K562 (cell line): ENCODE measurements around the gene RAP2C. TPM values are rescaled to one million over a fixed set of nuclear protein-coding genes. Genes with fewer than 3 reads are reported as not detected.

Source experiments
- ATAC-seq: fragments of 200-7000 bp; cut with Tn5 transposase; 3 replicates; pipeline ENCODE4 v1.9.1; 2020; ENCODE audit warnings: moderate library complexity
- BruUV-seq: library from RNA; stranded (reverse); fragments of 400-500 nt; replicated peaks from 2 replicates; lab custom pipeline; 2021; lab: Mats Ljungman, UMichigan
- CTCF ChIA-PET: fragments of 300-600 bp; formaldehyde crosslinking; extraction: SDS; loops from one replicate; lab custom pipeline; 2021; ENCODE audit warnings: low intra/inter-chr PET ratio; lab: Yijun Ruan, JAX
- POLR2A ChIA-PET: fragments of 300-600, 350-650 bp; sonication (Branson Sonifier 250); formaldehyde crosslinking; extraction: SDS; loops from one replicate; lab custom pipeline; 2021; ENCODE audit warnings: antibody characterized with exemption, inconsistent platforms; lab: Yijun Ruan, JAX
- DNase-seq, 4 experiments: peaks; one replicate each; pipeline versions ENCODE4 v3.0.0 to v3.0.0-alpha.2; 2011 to 2018; ENCODE audit warnings: low spot score in 3 of 4, mixed read lengths in 3 of 4; ENCODE audit errors: extremely low read depth in 1 of 4
- FAIRE-seq: peaks from 2 replicates; lab custom pipeline; 2011; peaks lifted over from hg19 to GRCh38; lab: Jason Lieb, UNC
- H2AFZ ChIP-seq: 2 replicates; pipeline ENCODE4 v1.6.0; 2011; ENCODE audit warnings: low read depth, low read length, control low read depth, inconsistent platforms
- H3K27ac ChIP-seq: fragments of 200-600 bp; 3 replicates; pipeline ENCODE4 v1.8.0; 2011; ENCODE audit warnings: low read depth, mild to moderate bottlenecking, control low read depth, inconsistent platforms, low read length, moderate library complexity, mixed read lengths; ENCODE audit errors: extremely low read depth
- H3K27me3 ChIP-seq, 2 experiments: fragments of 300-600 bp in 1 of 2; 2 replicates in 1 of 2; 3 replicates in 1 of 2; pipeline versions ENCODE4 v1.6.0 to v1.8.0; 2011; ENCODE audit warnings: inconsistent platforms in 2 of 2, low read length in 2 of 2, mild to moderate bottlenecking in 1 of 2, mixed read lengths in 1 of 2, moderate library complexity in 1 of 2; ENCODE audit not compliant: control insufficient read depth in 2 of 2, insufficient read depth in 2 of 2
- H3K36me3 ChIP-seq: fragments of 300-600 bp; 3 replicates; pipeline ENCODE4 v1.8.0; 2011; ENCODE audit warnings: mild to moderate bottlenecking, low read length, inconsistent platforms; ENCODE audit not compliant: control insufficient read depth, insufficient read depth
- H3K4me1 ChIP-seq, 2 experiments: fragments of 200-600 bp in 1 of 2; replicated peaks in 1 of 2; 2 replicates in 1 of 2; 3 replicates in 1 of 2; pipeline versions ENCODE4 v1.5.1 to v1.8.0; 2011; ENCODE audit warnings: inconsistent platforms in 2 of 2, low read length in 2 of 2, mild to moderate bottlenecking in 1 of 2, mixed read lengths in 1 of 2, moderate library complexity in 1 of 2; ENCODE audit not compliant: control insufficient read depth in 2 of 2, insufficient read depth in 2 of 2
- H3K4me2 ChIP-seq: 2 replicates; pipeline ENCODE4 v1.6.1; 2011; ENCODE audit warnings: low read length, control low read depth, inconsistent platforms, mixed read lengths; ENCODE audit not compliant: insufficient read depth
- H3K4me3 ChIP-seq: fragments of 200-600 bp; sonication (generic), shearing (Covaris generic); 2 replicates; pipeline ENCODE4 v1.5.1; 2016; ENCODE audit warnings: control low read depth, inconsistent platforms
- H3K79me2 ChIP-seq: fragments of 200-600 bp; 3 replicates; pipeline ENCODE4 v1.8.0; 2011; ENCODE audit warnings: low read length, inconsistent platforms; ENCODE audit not compliant: control insufficient read depth, insufficient read depth
- H3K9ac ChIP-seq, 2 experiments: 2 replicates each; pipeline versions ENCODE4 v1.6.0 to v1.6.1; 2011; ENCODE audit warnings: low read depth in 2 of 2, low read length in 2 of 2, control low read depth in 1 of 2, inconsistent platforms in 1 of 2, mild to moderate bottlenecking in 1 of 2, mixed read lengths in 1 of 2; ENCODE audit not compliant: insufficient read depth in 1 of 2
- H3K9me1 ChIP-seq: one replicate; pipeline ENCODE4 v1.6.0; 2011; ENCODE audit warnings: inconsistent platforms, mild to moderate bottlenecking, low read length, moderate library complexity; ENCODE audit not compliant: control insufficient read depth, insufficient read depth
- H3K9me3 ChIP-seq: replicated peaks from 2 replicates; pipeline ENCODE4 v1.5.1; 2011; ENCODE audit warnings: low read depth, low read length, inconsistent platforms; ENCODE audit not compliant: control insufficient read depth, insufficient read depth
- H4K20me1 ChIP-seq: replicated peaks from 2 replicates; pipeline ENCODE4 v1.6.1; 2011; ENCODE audit warnings: low read length, inconsistent platforms, mixed read lengths; ENCODE audit not compliant: control insufficient read depth, insufficient read depth
- CREB3L1 ChIP-seq: fragments of 450-650 bp; IDR thresholded peaks from 2 replicates; pipeline ENCODE4 v1.6.1; 2014; ENCODE audit warnings: low read depth, mild to moderate bottlenecking, moderate library complexity, borderline replicate concordance
- MAFG ChIP-seq: fragments of 450-650 bp; conservative IDR thresholded peaks from 2 replicates; pipeline ENCODE4 v1.6.1; 2016; ENCODE audit warnings: missing genetic modification characterization, missing compliant biosample characterization
- NCOR1 ChIP-seq: fragments of 450-650 bp; IDR thresholded peaks from 2 replicates; pipeline ENCODE4 v1.6.1; 2016; ENCODE audit warnings: mild to moderate bottlenecking, moderate library complexity
- NR2F6 ChIP-seq: fragments of 450-650 bp; formaldehyde crosslinking; IDR thresholded peaks from 2 replicates; pipeline ENCODE4 v1.4.0; 2020; ENCODE audit warnings: mild to moderate bottlenecking
- ZNF311 ChIP-seq: fragments of 250-450 bp; sonication (Bioruptor Pico); IDR thresholded peaks from 2 replicates; pipeline ENCODE4 v1.4.0; 2020; ENCODE audit warnings: mild to moderate bottlenecking, moderate library complexity
- ZNF431 ChIP-seq: sonication (generic); formaldehyde crosslinking; IDR thresholded peaks from 2 replicates; pipeline ENCODE4 v1.8.0; 2022; ENCODE audit warnings: mild to moderate bottlenecking, missing genetic modification reagents
- WGBS: fragments of 100-300 bp; shearing (Covaris generic); methylation state at CpG from one replicate; pipeline ENCODE4 v1.1.6; 2016; ENCODE audit warnings: low coverage, mixed read lengths; ENCODE audit not compliant: insufficient coverage; ENCODE audit errors: missing lambda C conversion rate; 5-methylcytosine and 5-hydroxymethylcytosine counted together
- in situ Hi-C: fragments of 300-500 bp; cut with MboI; formaldehyde crosslinking; loops from 4 replicates; pipeline ENCODE4 v1.15.0; 2018; ENCODE audit warnings: inconsistent platforms, mixed read lengths
- intact Hi-C: fragments of 100-400 bp; cut with micrococcal nuclease; formaldehyde crosslinking; loops from 2 replicates; pipeline ENCODE4 v1.14.2; 2022
- polyA plus RNA-seq, 8 experiments: library from polyadenylated mRNA; depleted of rRNA in 4 of 8; stranded (reverse) in 5 of 8; unstranded in 3 of 8; fragments of >200 nt; fragmentation: Nextera tagmentation in 2 of 8; fragmentation: Illumina TruSeq in 1 of 8; extraction: Ambion mirVana in 2 of 8; extraction: Trizol in 1 of 8; gene quantifications; 2 replicates each; pipeline versions ENCODE4 v1.2.1 to v1.2.3, GENCODE V29; 2011 to 2014; ENCODE audit warnings: inconsistent platforms in 1 of 8, missing spikeins in 1 of 8
- total RNA-seq, 7 experiments: library from RNA; depleted of rRNA in 6 of 7; stranded (reverse); fragments of >200 nt in 6 of 7; fragmentation: Illumina TruSeq in 2 of 7; extraction: Trizol in 2 of 7; gene quantifications; 2 replicates each; pipeline versions ENCODE4 v1.2.1 to v1.2.3, GENCODE V29; 2011 to 2021; ENCODE audit warnings: low replicate concordance in 1 of 7

RAP2C gene
- total and polyA plus RNA-seq, 9 of the 15 experiments (the other 6 are each of a cell fraction or from before 2014, with no cell fraction given): 7.8 to 28.6 (median 18.6) TPM

DNA sequence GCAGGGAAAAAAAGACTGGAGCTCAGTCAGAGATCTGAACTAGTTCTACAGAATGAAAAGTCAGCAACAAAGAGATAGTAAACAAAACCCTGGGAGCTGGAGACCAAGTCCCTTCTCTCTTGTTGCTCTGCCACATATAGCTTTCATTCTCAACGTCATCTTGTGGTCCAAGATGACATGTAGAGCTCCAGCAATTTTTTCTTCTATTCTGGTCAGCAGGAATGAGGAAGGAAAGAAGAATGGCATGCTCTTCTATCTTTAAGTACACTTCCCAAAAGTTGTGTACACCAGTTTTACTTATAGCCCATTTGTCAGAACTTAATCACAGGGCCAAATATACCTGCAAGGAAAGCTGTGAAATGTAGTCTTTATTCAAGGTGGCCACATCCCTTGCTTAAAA, 45.6 kb downstream of the RAP2C start:
- no TSS peak for BruUV-seq
- no peak for ATAC-seq
- DNase-seq: no peak
- H3K9ac ChIP-seq: no peak overlapping the region
- in situ Hi-C loops: no loop called here
- TF ChIP-seq NR2F6 (CRISPR knock-in tag) (no peak), NCOR1 (no peak), ZNF431 (CRISPR knock-in tag) (no peak), ZNF311 (CRISPR knock-in tag) (no peak)
- TF ChIP-seq, all 486 proteins: peak for 0
- H4K20me1 ChIP-seq: no peaks in the 10 kb centered on the region
- 0% methylated on average over 1 of the region's 1 CpG for WGBS
- H2AFZ ChIP-seq: no peak overlapping the region
- intact Hi-C loops: no loop called here
- no peak overlapping the region for H3K4me2 ChIP-seq
- H3K4me3 ChIP-seq: no peak overlapping the region
- H3K79me2 ChIP-seq: no peaks in the 10 kb centered on the region
- H3K27me3 ChIP-seq: peaks cover 0 to 3% of the 10 kb centered on the region in 2 experiments; a peak in 1 of 5 replicates
- no peak for FAIRE-seq
- POLR2A ChIA-PET: interaction anchor here (0.6 kb wide), 2 partner anchors 45 to 442 kb away, joined by 3 to 4 read pairs; no protein-coding TSS in a partner anchor
- H3K36me3 ChIP-seq: no peaks in the 10 kb centered on the region
- H3K9me1 ChIP-seq: no peaks in the 10 kb centered on the region
- no peaks in the 10 kb centered on the region for H3K4me1 ChIP-seq
- CTCF ChIA-PET: no interaction called here
- H3K27ac ChIP-seq: no peak overlapping the region
- no peaks in the 10 kb centered on the region; the same call in 1 of the 2 replicates for H3K9me3 ChIP-seq

GRCh38 chrX:132171881-132172280, 47.4 kb downstream of the RAP2C start:
- TF ChIP-seq CREB3L1 (no peak), MAFG (tag) (no peak)
- TF ChIP-seq, all 486 proteins: peak for 0
- Histone ChIP-seq H3K9me1 (no peaks in the 10 kb centered on the region), H3K9me3 (no peaks in the 10 kb centered on the region), H3K9ac (no peak overlapping the region), H3K27me3 (peaks cover 0 to 3% of the 10 kb centered on the region in 2 experiments; a peak in 1 of 5 replicates), H3K27ac (no peak overlapping the region), H3K4me2 (no peak overlapping the region), H3K4me3 (no peak overlapping the region), H3K4me1 (no peaks in the 10 kb centered on the region), H3K36me3 (no peaks in the 10 kb centered on the region), H4K20me1 (no peaks in the 10 kb centered on the region), H2AFZ (no peak overlapping the region), H3K79me2 (no peaks in the 10 kb centered on the region)
- DNase-seq: no peak
- no peak for FAIRE-seq
- no peak for ATAC-seq
- in situ Hi-C loops (no loop called here), intact Hi-C loops (no loop called here)
- ChIA-PET CTCF (interaction anchor here (0.5 to 0.7 kb wide), 2 partner anchors 45 to 46 kb away, joined by 3 to 4 read pairs; no protein-coding TSS in a partner anchor), POLR2A (no interaction called here)
- 4% methylated on average over 3 of the region's 3 CpGs for WGBS
- no TSS peak for BruUV-seq
